Panc1 (cell line): Measurements from ENCODE around the gene GRID2. TPM values are rescaled to one million over a fixed set of nuclear protein-coding genes. Genes with fewer than 3 reads are reported as not detected.

ENCODE experiments used
- ATAC-seq: fragments of 200-7000 bp; cut with Tn5 transposase; 2 replicates; pipeline ENCODE4 v1.9.1; 2020; ENCODE audit warnings: mild to moderate bottlenecking, moderate library complexity
- BruUV-seq: library from RNA; stranded (reverse); fragments of 400-500 nt; replicated peaks from 2 replicates; lab custom pipeline; 2021; lab: Mats Ljungman, UMichigan
- CTCF ChIA-PET: fragments of 300-600 bp; sonication (Branson Sonifier 250); formaldehyde crosslinking; loops from one replicate; lab custom pipeline; 2022; ENCODE audit warnings: antibody characterized with exemption; lab: Charles Lee
- POLR2A ChIA-PET: fragments of 300-600 bp; sonication (Branson Sonifier 250); formaldehyde crosslinking; loops from one replicate; lab custom pipeline; 2022; ENCODE audit warnings: antibody characterized with exemption; lab: Charles Lee
- DNase-seq: peaks from one replicate; pipeline ENCODE4 v3.0.0-alpha.2; 2010; ENCODE audit warnings: low read depth, low spot score
- H3K27ac ChIP-seq: 2 replicates; pipeline ENCODE4 v1.5.1; 2011; ENCODE audit warnings: mild to moderate bottlenecking, low read length, inconsistent platforms
- H3K27me3 ChIP-seq: fragments of 200-500 bp; sonication (Bioruptor generic); 2 replicates; pipeline ENCODE4 v1.6.0; 2014; ENCODE audit warnings: low read length, inconsistent platforms; ENCODE audit not compliant: control insufficient read depth, insufficient read depth
- H3K36me3 ChIP-seq: fragments of 200-500 bp; sonication (Bioruptor generic); 2 replicates; pipeline ENCODE4 v1.5.1; 2014; ENCODE audit warnings: inconsistent platforms, mild to moderate bottlenecking, low read length, moderate library complexity; ENCODE audit not compliant: control insufficient read depth, insufficient read depth
- H3K4me1 ChIP-seq: 2 replicates; pipeline ENCODE4 v1.5.1; 2011; ENCODE audit warnings: inconsistent platforms, mild to moderate bottlenecking, low read length, moderate library complexity; ENCODE audit not compliant: control insufficient read depth, insufficient read depth
- H3K4me3 ChIP-seq, 2 experiments: 2 replicates each; pipeline ENCODE4 v1.5.1; 2011 to 2012; ENCODE audit warnings: low read depth in 2 of 2, low read length in 2 of 2, mild to moderate bottlenecking in 2 of 2, inconsistent platforms in 1 of 2, moderate library complexity in 1 of 2
- H3K9me3 ChIP-seq: fragments of 200-500 bp; sonication (Bioruptor generic); 2 replicates; pipeline ENCODE4 v1.5.1; 2014; ENCODE audit warnings: low read depth, mild to moderate bottlenecking, inconsistent platforms, low read length, moderate library complexity; ENCODE audit not compliant: control insufficient read depth, insufficient read depth
- CTCF ChIP-seq: fragments of 450-650 bp; IDR thresholded peaks from 2 replicates; pipeline ENCODE4 v1.5.1; 2017; ENCODE audit warnings: mild to moderate bottlenecking
- POLR2AphosphoS5 ChIP-seq: IDR thresholded peaks from 2 replicates; pipeline ENCODE4 v1.6.1; 2012; ENCODE audit warnings: mild to moderate bottlenecking, low read depth, low read length, moderate library complexity
- REST ChIP-seq, 2 experiments: IDR thresholded peaks; 2 replicates each; pipeline ENCODE4 v1.6.1; 2011 to 2012; ENCODE audit warnings: low read depth in 2 of 2, control low read depth in 1 of 2, low read length in 1 of 2, mild to moderate bottlenecking in 1 of 2, moderate library complexity in 1 of 2; ENCODE audit not compliant: insufficient read depth in 1 of 2
- SIN3A ChIP-seq: IDR thresholded peaks from 2 replicates; pipeline ENCODE4 v1.6.1; 2012; ENCODE audit warnings: low read depth, mild to moderate bottlenecking, low read length, moderate library complexity, borderline replicate concordance; ENCODE audit not compliant: insufficient read depth
- TCF7L2 ChIP-seq: IDR thresholded peaks from 2 replicates; pipeline ENCODE4 v1.6.1; 2011; ENCODE audit warnings: mild to moderate bottlenecking, low read depth, low read length, inconsistent platforms
- in situ Hi-C: cut with HindIII; loops from 2 replicates; pipeline ENCODE4 v1.10.0; 2016; ENCODE audit warnings: low sequenced_read_pairs, low pct_unique_long_range_greater_than_20kb
- intact Hi-C: fragments of 100-400 bp; cut with micrococcal nuclease; formaldehyde crosslinking; loops from one replicate; pipeline ENCODE4 v1.10.0; 2022; ENCODE audit not compliant: unreplicated experiment
- total RNA-seq: library from RNA; stranded (reverse); gene quantifications from one replicate; pipeline ENCODE4 v1.2.1, GENCODE V29; 2021; ENCODE audit not compliant: unreplicated experiment

Gene GRID2
- total RNA-seq, 1 experiment from 2014 or later, result 0.08 TPM

- no peaks in the 10 kb centered on the region for H3K4me1 ChIP-seq
- in situ Hi-C loops (no loop called here), intact Hi-C loops (no loop called here)
- no TSS peak for BruUV-seq
- POLR2A ChIA-PET, result no interaction called here
- ATAC-seq (no peak), DNase-seq (no peak)
- H3K4me3 ChIP-seq, result no peak overlapping the region
- no peak overlapping the region for H3K27ac ChIP-seq
- H3K27me3 ChIP-seq, result no peaks in the 10 kb centered on the region
- TF ChIP-seq CTCF (no peak), REST (IDR thresholded peaks at IDR 0.05; ENCODE audit: insufficient read depth in 1 of 2, low read depth in 2 of 2, low read length in 1 of 2) (no peak), SIN3A (no peak), POLR2AphosphoS5 (no peak)
- no peaks in the 10 kb centered on the region for H3K36me3 ChIP-seq
- H3K9me3 ChIP-seq, result no peaks in the 10 kb centered on the region
- CTCF ChIA-PET, result no interaction called here
These were observed 1380.8 kb downstream of the GRID2 start for GRCh38 chr4:93684571-93684970.

- intact Hi-C loops, result no loop called here
These were observed 1383.5 kb downstream of the GRID2 start for GRCh38 chr4:93687304-93687703.

GRCh38 chr4:93688978-93689377, 1385.2 kb downstream of the GRID2 start:
- no peaks in the 10 kb centered on the region for H3K36me3 ChIP-seq
- H3K4me1 ChIP-seq, result no peaks in the 10 kb centered on the region
- H3K4me3 ChIP-seq, result no peak overlapping the region
- DNase-seq, result no peak
- CTCF ChIA-PET, result no interaction called here
- POLR2A ChIA-PET, result no interaction called here
- TF ChIP-seq POLR2AphosphoS5 (no peak), REST (IDR thresholded peaks at IDR 0.05; ENCODE audit: insufficient read depth in 1 of 2, low read depth in 2 of 2, low read length in 1 of 2) (no peak), TCF7L2 (no peak), SIN3A (no peak), CTCF (no peak)
- no TSS peak for BruUV-seq
- H3K27ac ChIP-seq, result no peak overlapping the region
- intact Hi-C loops (no loop called here), in situ Hi-C loops (no loop called here)
- no peaks in the 10 kb centered on the region for H3K27me3 ChIP-seq
- ATAC-seq, result no peak
- no peaks in the 10 kb centered on the region for H3K9me3 ChIP-seq

More at GRCh38 chr4:93687304-93687703, 1383.5 kb downstream of the GRID2 start:
- DNase-seq (no peak), ATAC-seq (no peak)
- ChIA-PET POLR2A (no interaction called here), CTCF (no interaction called here)
- Histone ChIP-seq H3K9me3 (no peaks in the 10 kb centered on the region), H3K27me3 (no peaks in the 10 kb centered on the region), H3K27ac (no peak overlapping the region), H3K4me3 (no peak overlapping the region), H3K4me1 (no peaks in the 10 kb centered on the region), H3K36me3 (no peaks in the 10 kb centered on the region)
- no TSS peak for BruUV-seq
- in situ Hi-C loops, result no loop called here
- TF ChIP-seq SIN3A, result no peak
- no peak for TF ChIP-seq POLR2AphosphoS5
